ENCODE results near the gene SS18. TPM values are rescaled to one million over a fixed set of nuclear protein-coding genes. Genes with fewer than 3 reads are reported as not detected.

SS18 gene
- total RNA-seq, 2 experiments from 2014 or later: 57.8 to 69.7 TPM

DNA sequence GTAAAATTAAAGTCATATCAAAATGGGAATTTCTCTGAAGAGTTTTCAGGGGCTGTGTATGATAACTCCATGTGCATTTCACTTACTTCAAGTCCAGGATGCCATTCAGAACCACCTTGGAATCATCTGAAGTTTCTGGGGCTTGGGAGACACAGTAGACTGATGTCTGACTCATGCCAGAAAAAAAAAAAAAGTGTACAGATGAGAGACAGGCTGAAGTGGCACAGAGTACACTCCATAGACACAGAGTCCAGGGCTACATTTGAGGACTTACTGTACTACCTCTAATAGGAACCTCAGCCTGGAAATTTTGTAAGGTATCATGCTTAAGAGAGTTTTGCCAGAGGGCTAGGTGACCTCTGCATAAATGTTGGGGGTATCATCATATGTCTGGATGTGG lies 92.0 kb downstream of the SS18 start:
- ATAC-seq (no peak), DNase-seq (no peak)
- no peak overlapping the region for H3K27ac Mint-ChIP-seq
- no peaks in the 10 kb centered on the region for H3K27me3 Mint-ChIP-seq
- POLR2A ChIA-PET: no interaction called here
- H3K9me3 Mint-ChIP-seq (ENCODE audit: low read depth): peaks cover 2% of the 10 kb centered on the region
- no peak overlapping the region for H3K4me3 Mint-ChIP-seq
- no peaks in the 10 kb centered on the region for H3K36me3 Mint-ChIP-seq (ENCODE audit: low read depth)
- H3K4me1 Mint-ChIP-seq: no peaks in the 10 kb centered on the region
- intact Hi-C loops (cut with DNase I, micrococcal nuclease): no loop called here
- CTCF ChIA-PET: no interaction called here

DNA sequence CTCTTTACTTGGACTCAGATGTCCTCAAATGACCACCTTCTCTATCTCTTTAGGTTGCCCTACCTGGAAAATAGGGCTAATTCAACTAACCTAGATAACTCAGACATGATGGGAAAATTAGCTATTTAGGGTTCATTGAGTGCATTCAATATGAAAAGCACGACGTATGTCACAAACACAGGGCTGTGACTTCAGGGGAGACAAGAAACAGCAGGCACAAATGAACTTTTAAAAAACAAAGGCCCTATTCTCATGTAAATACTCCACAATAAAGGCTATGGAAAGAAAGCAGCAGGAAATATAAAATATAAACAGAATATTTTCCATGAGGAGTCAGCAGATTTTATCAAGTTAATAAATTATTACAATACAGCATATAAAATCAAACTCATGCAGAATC lies 97.8 kb downstream of the SS18 start:
- ChIA-PET CTCF (no interaction called here), POLR2A (no interaction called here)
- no peak overlapping the region for H3K4me3 Mint-ChIP-seq
- no peaks in the 10 kb centered on the region for H3K4me1 Mint-ChIP-seq
- H3K27me3 Mint-ChIP-seq: no peaks in the 10 kb centered on the region
- H3K36me3 Mint-ChIP-seq (ENCODE audit: low read depth): no peaks in the 10 kb centered on the region
- no peak overlapping the region for H3K27ac Mint-ChIP-seq
- intact Hi-C loops (cut with DNase I, micrococcal nuclease): no loop called here
- DNase-seq (no peak), ATAC-seq (no peak)
- H3K9me3 Mint-ChIP-seq (ENCODE audit: low read depth): no peaks in the 10 kb centered on the region

DNA sequence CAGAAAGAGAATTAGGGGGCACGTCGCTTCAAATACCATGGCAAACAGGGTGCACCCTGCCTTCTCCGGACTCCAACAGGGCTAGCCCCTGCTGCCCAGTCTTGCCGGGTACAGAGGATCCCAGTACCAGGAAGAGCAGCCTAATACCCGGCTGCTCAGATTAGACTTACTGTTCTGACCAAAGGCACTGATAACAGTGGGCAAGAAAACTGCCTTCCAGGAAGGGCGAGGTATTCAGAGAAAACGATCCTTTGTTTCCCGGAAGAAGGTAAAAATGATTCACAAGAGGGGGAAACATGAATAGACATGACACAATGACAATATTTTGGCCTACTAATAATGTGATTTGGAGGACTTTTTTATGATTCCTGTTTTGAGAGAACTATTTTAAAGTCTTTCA lies 99.9 kb downstream of the SS18 start:
- ATAC-seq: no peak
- Mint-ChIP-seq H3K27me3 (peaks cover 2% of the 10 kb centered on the region), H3K9me3 (ENCODE audit: low read depth) (no peaks in the 10 kb centered on the region), H3K4me3 (no peak overlapping the region), H3K27ac (no peak overlapping the region), H3K36me3 (ENCODE audit: low read depth) (no peaks in the 10 kb centered on the region), H3K4me1 (no peaks in the 10 kb centered on the region)
- DNase-seq: no peak
- ChIA-PET CTCF (no interaction called here), POLR2A (no interaction called here)
- intact Hi-C loops (cut with DNase I, micrococcal nuclease): no loop called here

DNA sequence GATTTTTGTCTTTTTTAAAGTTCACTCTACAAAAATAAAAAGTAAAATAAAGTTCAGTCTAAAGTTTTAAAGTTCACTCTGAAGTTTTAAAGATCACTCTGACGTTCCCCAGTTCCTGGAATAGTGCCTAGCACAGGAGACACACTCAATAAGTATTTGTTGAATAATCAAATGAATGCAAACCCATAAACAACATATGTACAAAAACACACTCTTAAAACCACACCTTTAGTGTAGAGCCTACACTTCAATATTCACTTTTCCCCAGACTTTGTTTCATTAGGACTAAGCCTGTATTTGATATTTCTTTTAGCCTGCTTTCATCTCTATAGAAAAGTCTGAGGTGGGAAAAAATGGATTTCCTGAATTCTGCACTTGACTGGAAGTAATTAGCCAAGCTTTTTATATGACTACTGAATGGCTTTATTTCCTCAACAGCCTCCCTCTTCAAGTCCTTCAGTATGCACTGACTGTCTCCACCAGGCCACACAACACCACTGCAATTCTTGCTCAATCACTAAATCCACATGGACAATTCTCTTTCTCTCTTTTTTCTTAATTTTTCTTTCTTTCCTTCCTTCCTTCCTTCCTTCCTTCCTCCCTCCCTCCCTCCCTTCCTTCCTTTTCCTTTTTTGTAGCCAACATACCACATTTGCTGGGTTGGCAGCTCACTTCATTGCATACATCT lies 104.6 kb downstream of the SS18 start:
- CTCF ChIA-PET: no interaction called here
- POLR2A ChIA-PET: no interaction called here
- Mint-ChIP-seq H3K4me3 (no peak overlapping the region), H3K4me1 (no peaks in the 10 kb centered on the region), H3K27ac (no peak overlapping the region), H3K27me3 (peaks cover 7% of the 10 kb centered on the region), H3K36me3 (ENCODE audit: low read depth) (no peaks in the 10 kb centered on the region), H3K9me3 (ENCODE audit: low read depth) (no peaks in the 10 kb centered on the region)
- no peak for ATAC-seq
- DNase-seq: no peak
- intact Hi-C loops (cut with DNase I, micrococcal nuclease): no loop called here

DNA sequence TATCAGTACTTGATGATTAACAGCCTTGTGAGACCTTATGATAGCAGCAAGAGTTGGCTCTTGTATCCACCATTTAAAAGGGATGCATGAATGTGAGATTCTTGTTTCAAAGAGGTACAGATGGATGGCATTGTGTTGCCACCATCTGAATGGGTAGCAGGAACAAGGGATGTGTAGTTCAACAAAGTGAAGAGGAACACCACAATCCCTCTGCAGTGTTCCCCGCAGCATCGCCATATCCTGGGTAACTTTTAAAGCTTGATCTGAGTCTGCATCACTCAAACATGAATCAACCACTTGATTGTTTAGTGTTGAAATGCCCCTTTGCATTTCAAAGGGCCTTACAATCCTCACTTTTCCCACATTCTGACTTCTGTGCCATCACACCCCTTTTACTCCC lies 106.7 kb downstream of the SS18 start:
- intact Hi-C loops (cut with DNase I, micrococcal nuclease): no loop called here
- POLR2A ChIA-PET: no interaction called here
- no peaks in the 10 kb centered on the region for H3K36me3 Mint-ChIP-seq (ENCODE audit: low read depth)
- no peak overlapping the region for H3K4me3 Mint-ChIP-seq
- ATAC-seq (no peak), DNase-seq (no peak)
- H3K27ac Mint-ChIP-seq: no peak overlapping the region
- H3K4me1 Mint-ChIP-seq: no peaks in the 10 kb centered on the region
- H3K27me3 Mint-ChIP-seq: peaks cover 7% of the 10 kb centered on the region
- H3K9me3 Mint-ChIP-seq (ENCODE audit: low read depth): no peaks in the 10 kb centered on the region
- CTCF ChIA-PET: no interaction called here

DNA sequence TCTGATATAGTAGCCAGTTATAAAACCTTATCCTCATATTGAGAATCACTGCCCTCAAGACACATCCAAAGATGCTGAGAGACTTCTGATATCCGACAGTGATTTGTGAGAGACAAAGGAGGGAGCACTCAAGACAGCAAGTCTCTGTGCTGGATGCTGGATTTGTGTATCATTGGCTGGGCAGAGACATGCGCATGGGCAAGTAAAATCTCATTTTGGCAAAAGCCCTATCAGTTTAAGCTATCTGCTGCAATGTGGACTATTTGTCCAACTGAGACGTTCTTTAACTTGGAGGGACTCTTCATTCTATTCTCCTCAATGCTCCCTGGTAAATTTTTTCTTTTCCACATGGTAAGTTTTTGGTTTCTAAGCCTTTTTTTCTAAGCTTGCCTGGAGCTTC lies 107.5 kb downstream of the SS18 start:
- Mint-ChIP-seq H3K4me3 (no peak overlapping the region), H3K27me3 (peaks cover 7% of the 10 kb centered on the region)
- CTCF ChIA-PET: no interaction called here

DNA sequence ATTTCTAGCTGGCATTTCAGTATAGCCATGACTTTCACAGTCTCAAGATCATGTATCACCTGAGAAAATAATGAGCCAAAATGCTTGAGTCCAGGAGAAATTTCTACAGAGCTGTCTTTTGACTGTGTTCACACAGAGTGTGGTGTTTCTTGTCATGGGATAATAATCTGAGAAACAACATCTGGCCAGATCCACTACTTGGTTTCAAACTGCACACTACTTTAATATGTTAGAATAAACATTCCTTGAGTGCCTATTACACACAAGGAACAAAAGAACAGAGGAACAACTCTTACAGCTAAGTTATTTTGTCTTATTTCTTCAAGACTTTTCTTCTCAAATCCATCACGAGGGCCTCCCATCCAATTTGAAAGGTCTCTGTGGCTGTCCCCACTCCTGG lies 108.3 kb downstream of the SS18 start:
- H3K27me3 Mint-ChIP-seq: peaks cover 7% of the 10 kb centered on the region
- CTCF ChIA-PET: interaction anchor here (0.6 kb wide), 1 partner anchor 97 kb away, joined by 3 read pairs; no protein-coding TSS in a partner anchor

More for the DNA sequence above, 107.5 kb downstream of the SS18 start:
- intact Hi-C loops (cut with DNase I, micrococcal nuclease): no loop called here
- no peak for ATAC-seq
- POLR2A ChIA-PET: no interaction called here
- DNase-seq: no peak
- H3K36me3 Mint-ChIP-seq (ENCODE audit: low read depth): no peaks in the 10 kb centered on the region
- no peak overlapping the region for H3K27ac Mint-ChIP-seq
- no peaks in the 10 kb centered on the region for H3K9me3 Mint-ChIP-seq (ENCODE audit: low read depth)
- H3K4me1 Mint-ChIP-seq: no peaks in the 10 kb centered on the region

DNA sequence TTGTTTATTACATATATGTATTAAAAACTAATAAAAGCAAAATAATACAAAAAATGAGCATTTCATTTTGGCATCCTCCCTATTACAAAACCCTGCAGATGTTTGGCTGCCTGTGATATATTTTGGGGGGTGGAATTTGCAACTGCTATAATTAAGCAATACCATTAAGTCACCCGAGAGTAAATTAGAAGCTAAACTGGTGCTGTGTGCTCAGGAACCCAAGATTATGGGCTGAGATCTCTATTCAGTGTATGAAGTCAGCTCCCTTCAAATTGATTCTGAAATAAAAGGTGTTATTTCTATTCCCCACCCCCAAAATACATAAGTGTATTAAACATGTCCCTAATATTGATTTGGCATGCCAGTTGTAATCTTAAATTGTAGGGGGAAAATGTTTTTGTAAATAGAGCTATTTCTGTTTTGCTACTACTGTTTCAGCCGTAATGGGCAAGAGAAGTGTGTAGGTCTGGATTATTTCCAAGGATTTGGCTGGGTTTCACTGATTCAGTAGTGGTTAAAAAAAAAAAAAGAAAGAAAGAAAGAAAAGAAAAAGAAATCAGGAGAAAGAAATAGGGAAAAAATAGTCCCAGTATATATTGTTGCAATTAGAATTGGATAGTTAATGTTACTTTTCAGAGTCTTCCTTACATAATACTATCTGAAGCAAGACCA lies 110.9 kb downstream of the SS18 start:
- intact Hi-C loops (cut with DNase I, micrococcal nuclease): no loop called here
- CTCF ChIA-PET: no interaction called here
- H3K4me3 Mint-ChIP-seq: no peak overlapping the region
- DNase-seq (no peak), ATAC-seq (no peak)
- H3K27me3 Mint-ChIP-seq: peaks cover 4% of the 10 kb centered on the region
- no peak overlapping the region for H3K27ac Mint-ChIP-seq
- no peaks in the 10 kb centered on the region for H3K4me1 Mint-ChIP-seq
- POLR2A ChIA-PET: no interaction called here
- no peaks in the 10 kb centered on the region for H3K36me3 Mint-ChIP-seq (ENCODE audit: low read depth)
- no peaks in the 10 kb centered on the region for H3K9me3 Mint-ChIP-seq (ENCODE audit: low read depth)

More for the DNA sequence above, 108.3 kb downstream of the SS18 start:
- ATAC-seq (no peak), DNase-seq (no peak)
- POLR2A ChIA-PET: no interaction called here
- H3K36me3 Mint-ChIP-seq (ENCODE audit: low read depth): no peaks in the 10 kb centered on the region
- H3K4me3 Mint-ChIP-seq: no peak overlapping the region
- no peaks in the 10 kb centered on the region for H3K9me3 Mint-ChIP-seq (ENCODE audit: low read depth)
- intact Hi-C loops (cut with DNase I, micrococcal nuclease): no loop called here
- H3K27ac Mint-ChIP-seq: no peak overlapping the region
- H3K4me1 Mint-ChIP-seq: no peaks in the 10 kb centered on the region

DNA sequence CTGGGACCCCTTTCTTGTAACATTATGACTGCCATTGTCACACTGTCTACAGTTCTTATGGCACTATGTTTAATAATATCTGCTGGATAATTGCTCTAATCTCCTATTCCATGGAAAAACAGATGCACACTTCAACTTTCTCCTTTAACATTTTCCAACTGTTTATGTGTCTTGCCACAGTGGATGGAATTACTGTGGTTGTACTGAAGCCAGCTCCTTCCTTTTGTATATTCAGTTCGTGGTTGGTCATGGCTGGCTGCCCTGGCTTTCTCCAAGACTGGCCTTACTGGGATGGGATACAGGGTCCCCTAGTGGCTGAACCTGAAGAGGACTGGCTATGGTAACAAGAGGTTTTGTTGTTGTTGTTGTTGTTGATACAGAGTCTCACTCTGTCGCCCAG lies 113.9 kb downstream of the SS18 start:
- DNase-seq: no peak
- CTCF ChIA-PET: no interaction called here

DNA sequence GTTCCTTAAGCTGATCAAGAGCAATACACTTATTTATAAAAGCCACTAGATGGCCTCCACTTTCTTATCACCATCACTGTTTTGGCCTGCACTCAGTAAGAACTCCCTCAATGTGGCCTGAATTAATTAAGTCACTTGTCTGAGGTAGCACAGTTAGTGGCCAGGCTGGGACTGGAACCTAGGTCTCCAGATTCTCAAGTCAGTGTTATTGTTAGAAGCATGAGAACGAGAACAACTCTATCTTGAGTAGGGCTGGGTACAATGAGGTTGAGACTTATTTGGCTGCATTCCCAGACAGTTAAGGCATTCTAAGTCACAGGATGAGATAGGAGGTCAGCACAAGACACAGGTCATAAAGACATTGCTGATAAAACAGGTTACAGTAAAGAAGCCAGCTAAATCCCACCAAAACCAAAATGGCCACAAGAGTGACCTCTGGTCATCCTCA lies 115.8 kb downstream of the SS18 start:
- Mint-ChIP-seq H3K27ac (no peak overlapping the region), H3K9me3 (ENCODE audit: low read depth) (no peaks in the 10 kb centered on the region), H3K36me3 (ENCODE audit: low read depth) (no peaks in the 10 kb centered on the region), H3K4me1 (no peaks in the 10 kb centered on the region), H3K27me3 (peaks cover 2% of the 10 kb centered on the region), H3K4me3 (no peak overlapping the region)
- POLR2A ChIA-PET: no interaction called here
- intact Hi-C loops (cut with DNase I, micrococcal nuclease): no loop called here
- CTCF ChIA-PET: interaction anchor here (0.6 kb wide), 1 partner anchor 270 kb away, joined by 5 read pairs; no protein-coding TSS in a partner anchor
- DNase-seq (no peak), ATAC-seq (no peak)

More for the DNA sequence above, 113.9 kb downstream of the SS18 start:
- no peaks in the 10 kb centered on the region for H3K36me3 Mint-ChIP-seq (ENCODE audit: low read depth)
- H3K9me3 Mint-ChIP-seq (ENCODE audit: low read depth): no peaks in the 10 kb centered on the region
- peaks cover 2% of the 10 kb centered on the region for H3K27me3 Mint-ChIP-seq
- no peak overlapping the region for H3K27ac Mint-ChIP-seq
- H3K4me3 Mint-ChIP-seq: no peak overlapping the region
- intact Hi-C loops (cut with DNase I, micrococcal nuclease): no loop called here
- no peak for ATAC-seq
- no peaks in the 10 kb centered on the region for H3K4me1 Mint-ChIP-seq
- POLR2A ChIA-PET: no interaction called here
